Mesendoderm (in vitro differentiated cells): Measurements from ENCODE around the gene DLX2.

ENCODE experiments used
- DNase-seq: peaks from one replicate; pipeline ENCODE4 v3.0.0; 2013
- H2AK5ac ChIP-seq: 2 replicates; pipeline ENCODE4 v1.6.1; 2013; ENCODE audit warnings: low read length, inconsistent platforms
- H2BK120ac ChIP-seq: 2 replicates; pipeline ENCODE4 v1.6.1; 2013; ENCODE audit warnings: low read depth, mild to moderate bottlenecking, low read length, moderate library complexity, mixed read lengths
- H2BK15ac ChIP-seq: replicated peaks from 2 replicates; pipeline ENCODE4 v1.6.1; 2013; ENCODE audit warnings: low read depth, mild to moderate bottlenecking, moderate library complexity
- H2BK5ac ChIP-seq: 2 replicates; pipeline ENCODE4 v1.6.1; 2013; ENCODE audit warnings: low read length, inconsistent platforms
- H3K18ac ChIP-seq: 2 replicates; pipeline ENCODE4 v1.6.1; 2013; ENCODE audit warnings: mild to moderate bottlenecking, low read length, mixed read lengths
- H3K23ac ChIP-seq: one replicate; pipeline ENCODE4 v1.6.1; 2013; ENCODE audit warnings: low read length
- H3K27ac ChIP-seq: 2 replicates; pipeline ENCODE4 v1.5.1; 2013; ENCODE audit warnings: low read depth, mild to moderate bottlenecking, inconsistent platforms, low read length, moderate library complexity
- H3K27me3 ChIP-seq: 2 replicates; pipeline ENCODE4 v1.6.1; 2013; ENCODE audit warnings: low read length, control low read depth, mild to moderate bottlenecking, inconsistent platforms; ENCODE audit not compliant: insufficient read depth, poor library complexity
- H3K36me3 ChIP-seq: 2 replicates; pipeline ENCODE4 v1.6.1; 2013; ENCODE audit warnings: low read length, inconsistent platforms; ENCODE audit not compliant: control insufficient read depth, insufficient read depth
- H3K4ac ChIP-seq: one replicate; pipeline ENCODE4 v1.6.1; 2013; ENCODE audit warnings: low read depth, mild to moderate bottlenecking, low read length, moderate library complexity
- H3K4me1 ChIP-seq: 2 replicates; pipeline ENCODE4 v1.6.1; 2013; ENCODE audit warnings: low read depth, low read length, inconsistent platforms; ENCODE audit not compliant: control insufficient read depth
- H3K4me2 ChIP-seq: 2 replicates; pipeline ENCODE4 v1.6.1; 2013; ENCODE audit warnings: low read length
- H3K4me3 ChIP-seq: 2 replicates; pipeline ENCODE4 v1.5.1; 2013; ENCODE audit warnings: mild to moderate bottlenecking, low read length
- H3K56ac ChIP-seq: one replicate; pipeline ENCODE4 v1.6.1; 2013; ENCODE audit warnings: low read length
- H3K79me1 ChIP-seq: 2 replicates; pipeline ENCODE4 v1.6.1; 2013; ENCODE audit warnings: low read length, inconsistent platforms
- H3K79me2 ChIP-seq: 2 replicates; pipeline ENCODE4 v1.6.1; 2013; ENCODE audit warnings: mild to moderate bottlenecking, low read length; ENCODE audit not compliant: control insufficient read depth, insufficient read depth
- H3K9ac ChIP-seq: 2 replicates; pipeline ENCODE4 v1.6.1; 2013; ENCODE audit warnings: low read length, inconsistent platforms
- H4K5ac ChIP-seq: one replicate; pipeline ENCODE4 v1.6.1; 2013; ENCODE audit warnings: low read length
- H4K8ac ChIP-seq: one replicate; pipeline ENCODE4 v1.6.1; 2013; ENCODE audit warnings: low read depth, mild to moderate bottlenecking, control low read depth, low read length, moderate library complexity
- WGBS: extraction: QIAGEN DNeasy Blood & Tissue Kit; methylation state at CpG from one replicate; pipeline ENCODE4 v1.1.7; 2013; ENCODE audit warnings: low lambda C conversion rate, missing lambda C conversion rate; ENCODE audit not compliant: insufficient coverage; ENCODE audit errors: extremely low coverage; 5-methylcytosine and 5-hydroxymethylcytosine counted together

DLX2 gene

DNA sequence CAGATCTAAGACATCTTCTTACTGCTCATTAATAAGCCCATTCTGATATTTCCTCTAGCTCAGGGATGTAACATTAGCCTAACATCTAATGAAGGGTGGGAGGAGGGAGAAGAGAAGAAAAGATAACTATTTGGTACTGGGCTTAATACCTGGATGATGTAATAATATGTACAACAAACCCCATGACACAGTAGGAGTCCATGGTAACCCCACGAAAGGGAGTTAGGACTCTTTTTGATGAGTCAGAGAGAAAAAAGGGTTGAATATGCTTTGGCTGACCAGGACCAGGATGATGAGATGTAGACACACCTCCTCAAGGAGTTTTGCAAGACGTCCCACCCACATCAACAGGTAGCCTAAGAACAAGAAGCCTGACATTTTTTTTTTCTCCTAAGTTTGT is 34.4 kb upstream of the DLX2 start:
- Histone ChIP-seq H2AK5ac (no peak overlapping the region), H2BK15ac (no peak overlapping the region), H3K4me3 (no peak overlapping the region), H3K4me1 (peaks cover 2% of the 10 kb centered on the region), H4K5ac (no peak overlapping the region), H3K36me3 (no peaks in the 10 kb centered on the region), H4K8ac (no peak overlapping the region), H3K27me3 (no peaks in the 10 kb centered on the region), H3K18ac (no peak overlapping the region), H3K9ac (no peak overlapping the region), H3K4me2 (no peak overlapping the region), H3K56ac (no peak overlapping the region), H3K4ac (no peak overlapping the region), H3K79me2 (no peaks in the 10 kb centered on the region), H2BK120ac (no peak overlapping the region), H3K23ac (no peak overlapping the region), H3K27ac (no peak overlapping the region), H3K79me1 (no peaks in the 10 kb centered on the region), H2BK5ac (no peak overlapping the region)
- DNase-seq, result no peak
- WGBS, result no CpG with 5 or more reads among the region's 2 CpGs

DNA sequence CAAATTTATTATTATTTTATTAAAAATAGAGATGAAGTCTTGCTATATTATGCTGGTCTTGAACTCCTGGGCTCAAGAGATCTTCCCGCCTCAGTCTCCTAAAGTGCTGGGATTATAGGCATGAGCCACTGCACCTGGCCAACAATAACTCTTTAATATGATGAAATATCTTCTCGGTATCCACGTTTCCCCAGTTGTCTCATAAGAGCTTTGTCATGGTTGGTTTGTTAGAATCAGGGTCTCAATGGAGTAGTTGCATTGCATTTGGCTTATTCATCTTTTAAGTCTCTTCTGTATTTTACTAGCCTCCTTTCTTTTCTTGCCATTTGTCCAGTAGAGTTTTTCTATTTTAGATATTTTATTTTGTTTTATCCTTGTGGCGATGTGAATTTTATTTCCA is 32.7 kb upstream of the DLX2 start:
- no peak overlapping the region for H2BK5ac ChIP-seq
- peaks cover 3% of the 10 kb centered on the region for H3K4me1 ChIP-seq
- H3K79me1 ChIP-seq, result no peaks in the 10 kb centered on the region
- no peak overlapping the region for H2BK15ac ChIP-seq
- H3K4me2 ChIP-seq, result no peak overlapping the region
- H3K4ac ChIP-seq, result no peak overlapping the region
- no peak overlapping the region for H3K27ac ChIP-seq
- H4K5ac ChIP-seq, result no peak overlapping the region
- no peaks in the 10 kb centered on the region for H3K36me3 ChIP-seq
- DNase-seq, result no peak
- no peak overlapping the region for H2AK5ac ChIP-seq
- no peak overlapping the region for H3K18ac ChIP-seq
- H3K4me3 ChIP-seq, result no peak overlapping the region
- H3K23ac ChIP-seq, result no peak overlapping the region
- WGBS, result no CpG with 5 or more reads among the region's 4 CpGs
- H3K56ac ChIP-seq, result no peak overlapping the region
- H3K9ac ChIP-seq, result no peak overlapping the region
- no peaks in the 10 kb centered on the region for H3K79me2 ChIP-seq
- H4K8ac ChIP-seq, result no peak overlapping the region
- H3K27me3 ChIP-seq, result no peaks in the 10 kb centered on the region
- no peak overlapping the region for H2BK120ac ChIP-seq

DNA sequence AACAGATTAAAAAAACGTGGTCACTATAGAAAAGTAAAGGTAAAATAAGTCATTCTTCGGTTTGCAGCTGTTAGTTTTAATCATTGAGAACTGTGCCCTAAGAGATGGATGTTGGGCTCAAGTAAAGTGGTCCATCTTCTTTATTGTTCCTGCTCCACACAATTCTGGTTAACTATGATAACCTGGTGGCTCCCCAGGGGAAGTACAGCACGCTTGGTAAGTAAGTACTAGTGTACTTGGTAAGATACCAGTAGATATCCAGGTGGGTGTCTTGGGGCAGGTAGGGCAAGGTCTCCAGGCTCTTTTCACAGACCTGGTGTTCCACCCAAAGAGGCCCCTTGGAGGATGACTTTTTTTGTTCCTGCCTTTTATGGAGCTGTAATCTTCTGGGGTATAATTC is 31.6 kb upstream of the DLX2 start:
- no peak overlapping the region for H4K5ac ChIP-seq
- no peak for DNase-seq
- no peak overlapping the region for H3K18ac ChIP-seq
- no CpG with 5 or more reads among the region's 3 CpGs for WGBS
- peaks cover 3% of the 10 kb centered on the region for H3K4me1 ChIP-seq
- H2BK120ac ChIP-seq, result no peak overlapping the region
- no peak overlapping the region for H3K23ac ChIP-seq
- no peak overlapping the region for H2BK15ac ChIP-seq
- H3K27ac ChIP-seq, result no peak overlapping the region
- no peaks in the 10 kb centered on the region for H3K36me3 ChIP-seq
- no peak overlapping the region for H3K56ac ChIP-seq
- H3K4me3 ChIP-seq, result no peak overlapping the region
- H3K79me1 ChIP-seq, result no peaks in the 10 kb centered on the region
- H3K79me2 ChIP-seq, result no peaks in the 10 kb centered on the region
- no peak overlapping the region for H3K4ac ChIP-seq
- H3K27me3 ChIP-seq, result no peaks in the 10 kb centered on the region
- no peak overlapping the region for H4K8ac ChIP-seq
- H2BK5ac ChIP-seq, result no peak overlapping the region
- no peak overlapping the region for H3K4me2 ChIP-seq
- no peak overlapping the region for H3K9ac ChIP-seq
- H2AK5ac ChIP-seq, result no peak overlapping the region

- Histone ChIP-seq H3K56ac (no peak overlapping the region), H3K9ac (no peak overlapping the region), H2BK5ac (no peak overlapping the region), H3K23ac (no peak overlapping the region), H3K79me2 (no peaks in the 10 kb centered on the region), H4K8ac (no peak overlapping the region), H3K4me2 (no peak overlapping the region), H3K4me3 (no peak overlapping the region), H2BK15ac (no peak overlapping the region), H3K27ac (no peak overlapping the region), H3K36me3 (no peaks in the 10 kb centered on the region), H3K4ac (no peak overlapping the region), H3K4me1 (peaks cover 3% of the 10 kb centered on the region), H2AK5ac (no peak overlapping the region), H4K5ac (no peak overlapping the region), H2BK120ac (no peak overlapping the region), H3K27me3 (no peaks in the 10 kb centered on the region), H3K18ac (no peak overlapping the region), H3K79me1 (no peaks in the 10 kb centered on the region)
- WGBS, result no CpG with 5 or more reads among the region's 5 CpGs
- peak; percentile 42 for DNase-seq
Observed at GRCh38 chr2:172131713-172132555, 29.2 kb upstream of the DLX2 start.

DNA sequence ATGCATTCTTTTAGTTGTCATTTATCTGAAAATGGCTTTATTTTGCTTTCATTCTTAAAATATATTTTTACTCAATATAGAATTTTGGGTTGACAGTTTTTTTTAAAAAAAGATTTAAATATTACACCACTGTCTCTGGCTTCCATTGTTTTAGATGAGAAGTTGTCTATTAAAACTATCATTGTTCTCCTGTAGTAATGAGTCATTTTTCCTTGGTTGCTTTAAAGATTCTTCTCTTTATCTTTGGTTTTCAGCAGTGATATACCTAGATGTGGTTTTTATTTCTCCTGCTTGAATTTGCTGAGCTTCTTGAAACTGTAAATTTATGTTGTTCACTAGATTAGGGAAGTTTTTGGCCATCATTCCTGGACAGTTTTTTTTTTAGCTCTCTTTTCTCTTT is 26.7 kb upstream of the DLX2 start:
- Histone ChIP-seq H3K4me2 (no peak overlapping the region), H3K9ac (no peak overlapping the region), H2BK120ac (no peak overlapping the region), H3K4ac (no peak overlapping the region), H3K79me1 (no peaks in the 10 kb centered on the region), H3K4me3 (no peak overlapping the region), H3K27me3 (no peaks in the 10 kb centered on the region), H4K5ac (no peak overlapping the region), H3K4me1 (peaks cover 3% of the 10 kb centered on the region), H2BK15ac (no peak overlapping the region), H4K8ac (no peak overlapping the region), H2BK5ac (no peak overlapping the region), H3K27ac (no peak overlapping the region), H3K56ac (no peak overlapping the region), H2AK5ac (no peak overlapping the region), H3K36me3 (no peaks in the 10 kb centered on the region), H3K79me2 (no peaks in the 10 kb centered on the region), H3K18ac (no peak overlapping the region), H3K23ac (no peak overlapping the region)
- DNase-seq, result no peak

- H3K56ac ChIP-seq, result no peak overlapping the region
- H4K8ac ChIP-seq, result no peak overlapping the region
- H4K5ac ChIP-seq, result no peak overlapping the region
- no peak overlapping the region for H3K27ac ChIP-seq
- H3K18ac ChIP-seq, result no peak overlapping the region
- no peak overlapping the region for H3K4ac ChIP-seq
- no peak for DNase-seq
- no peak overlapping the region for H3K4me2 ChIP-seq
- H3K27me3 ChIP-seq, result no peaks in the 10 kb centered on the region
- H3K23ac ChIP-seq, result no peak overlapping the region
- no peak overlapping the region for H2BK5ac ChIP-seq
- H2AK5ac ChIP-seq, result no peak overlapping the region
- no peak overlapping the region for H3K4me3 ChIP-seq
- H3K79me2 ChIP-seq, result no peaks in the 10 kb centered on the region
- H3K36me3 ChIP-seq, result no peaks in the 10 kb centered on the region
- no peak overlapping the region for H2BK15ac ChIP-seq
- no peaks in the 10 kb centered on the region for H3K79me1 ChIP-seq
- H2BK120ac ChIP-seq, result no peak overlapping the region
- H3K9ac ChIP-seq, result no peak overlapping the region
- peaks cover 3% of the 10 kb centered on the region for H3K4me1 ChIP-seq
Observed at GRCh38 chr2:172128484-172128883, 25.8 kb upstream of the DLX2 start.
